Measurements from ENCODE around the gene SLC37A2. TPM values are rescaled to one million over a fixed set of nuclear protein-coding genes. Genes with fewer than 3 reads are reported as not detected.

The SLC37A2 gene
- polyA plus RNA-seq, 1 of the 3 experiments (the other 2 are of a cell fraction), result 0.44 TPM

GRCh38 chr11:125101596-125101995 lies 38.5 kb downstream of the SLC37A2 start:
- Histone ChIP-seq H2AFZ (ENCODE audit: low read depth) (no peak overlapping the region), H4K20me1 (ENCODE audit: insufficient read depth) (no peaks in the 10 kb centered on the region), H3K4me3 (ENCODE audit: low read depth in 2 of 2, low read length in 1 of 2) (no peak overlapping the region), H3K79me2 (ENCODE audit: insufficient read depth) (peaks cover 15% of the 10 kb centered on the region; the same call in 1 of the 2 replicates), H3K4me2 (no peak overlapping the region), H3K36me3 (replicated peaks in 1 of 2; ENCODE audit: control insufficient read depth in 1 of 2, insufficient read depth in 2 of 2, low read length in 1 of 2) (peaks cover 20 to 27% of the 10 kb centered on the region in 2 experiments), H3F3A (replicated peaks; ENCODE audit: insufficient read depth) (no peaks in the 10 kb centered on the region), H3K9me3 (no peaks in the 10 kb centered on the region), H3K27me3 (ENCODE audit: insufficient read depth) (no peaks in the 10 kb centered on the region), H3K9ac (no peak overlapping the region), H3K9me2 (no peaks in the 10 kb centered on the region), H3K27ac (ENCODE audit: low read depth in 2 of 2, low read length in 1 of 2) (no peak overlapping the region), H3K4me1 (ENCODE audit: control insufficient read depth in 1 of 2, insufficient read depth in 2 of 2, low read depth in 1 of 2, low read length in 1 of 2) (no peaks in the 10 kb centered on the region)
- DNase-seq, result no peak
- 85% methylated on average over 3 of the region's 3 CpGs for WGBS (ENCODE audit: low lambda C conversion rate)
- ChIA-PET CTCF (interaction anchor here (8.1 kb wide), 1 partner anchor 41 kb away, joined by 44 read pairs; no protein-coding TSS in a partner anchor), POLR2A (no interaction called here)
- TF ChIP-seq GABPA (IDR thresholded peaks at IDR 0.05; ENCODE audit: low read depth), result no peak
- no peak for TF ChIP-seq CHD2 (IDR thresholded peaks at IDR 0.05; ENCODE audit: low read length, partially characterized antibody)
- TF ChIP-seq FOXJ3 (CRISPR knock-in tag; IDR thresholded peaks at IDR 0.05), result no peak

- H3K27me3 ChIP-seq (ENCODE audit: insufficient read depth), result no peaks in the 10 kb centered on the region
These were observed 38.9 kb downstream of the SLC37A2 start for GRCh38 chr11:125102025-125102424.

DNA sequence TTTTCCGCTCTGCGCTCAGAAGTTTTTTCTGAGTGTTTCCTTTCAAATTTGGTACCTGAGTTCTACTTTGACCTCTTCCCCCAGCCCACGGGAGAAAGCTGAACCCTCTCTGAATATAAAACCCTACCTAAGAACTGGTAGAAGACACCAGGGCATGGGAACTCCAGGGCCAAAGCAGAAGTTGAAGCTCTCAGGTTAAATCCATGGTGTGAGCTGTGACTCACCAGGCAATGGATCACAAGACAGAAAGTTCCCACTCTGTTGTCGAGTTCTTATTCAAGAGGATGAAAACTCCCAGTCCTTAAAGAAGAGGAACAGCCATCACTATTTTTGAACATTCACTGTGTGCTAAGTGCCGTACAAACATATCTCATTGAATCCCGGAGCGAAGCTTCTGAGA lies 39.4 kb downstream of the SLC37A2 start:
- Histone ChIP-seq H4K20me1 (ENCODE audit: insufficient read depth) (no peaks in the 10 kb centered on the region), H3K4me3 (ENCODE audit: low read depth in 2 of 2, low read length in 1 of 2) (no peak overlapping the region), H3K27me3 (ENCODE audit: insufficient read depth) (no peaks in the 10 kb centered on the region), H2AFZ (ENCODE audit: low read depth) (no peak overlapping the region), H3K9ac (no peak overlapping the region), H3K79me2 (ENCODE audit: insufficient read depth) (peaks cover 15% of the 10 kb centered on the region; the same call in 1 of the 2 replicates), H3K36me3 (replicated peaks in 1 of 2; ENCODE audit: control insufficient read depth in 1 of 2, insufficient read depth in 2 of 2, low read length in 1 of 2) (peaks cover 15 to 18% of the 10 kb centered on the region in 2 experiments), H3K9me2 (no peaks in the 10 kb centered on the region), H3K27ac (ENCODE audit: low read depth in 2 of 2, low read length in 1 of 2) (no peak overlapping the region), H3F3A (replicated peaks; ENCODE audit: insufficient read depth) (no peaks in the 10 kb centered on the region), H3K4me1 (ENCODE audit: control insufficient read depth in 1 of 2, insufficient read depth in 2 of 2, low read depth in 1 of 2, low read length in 1 of 2) (no peaks in the 10 kb centered on the region), H3K9me3 (no peaks in the 10 kb centered on the region), H3K4me2 (no peak overlapping the region)
- ChIA-PET CTCF (interaction anchor here (1.1 to 8.1 kb wide), 4 partner anchors 11 to 303 kb away, joined by 3 to 44 read pairs (median 6); no protein-coding TSS in a partner anchor), POLR2A (no interaction called here)
- TF ChIP-seq EP300 (IDR thresholded peaks at IDR 0.05; ENCODE audit: borderline replicate concordance in 1 of 2, low read depth in 1 of 2, low read length in 1 of 2) (no peak), FOXJ3 (CRISPR knock-in tag; IDR thresholded peaks at IDR 0.05) (no peak), RAD21 (IDR thresholded peaks at IDR 0.05; ENCODE audit: low read length) (no peak), SMC3 (IDR thresholded peaks at IDR 0.05; ENCODE audit: low read depth, low read length) (no peak), USF1 (IDR thresholded peaks at IDR 0.05; ENCODE audit: borderline replicate concordance, low read depth) (no peak), RCOR1 (IDR thresholded peaks at IDR 0.05; ENCODE audit: low read length) (no peak), MEF2A (IDR thresholded peaks at IDR 0.05; ENCODE audit: borderline replicate concordance, low read depth) (no peak), ELF1 (IDR thresholded peaks at IDR 0.05) (no peak), SIN3A (IDR thresholded peaks at IDR 0.05; ENCODE audit: borderline replicate concordance, low read depth, low read length) (no peak), NRF1 (IDR thresholded peaks at IDR 0.05; ENCODE audit: low read depth, low read length) (no peak)
- TF ChIP-seq, protein P1, sequence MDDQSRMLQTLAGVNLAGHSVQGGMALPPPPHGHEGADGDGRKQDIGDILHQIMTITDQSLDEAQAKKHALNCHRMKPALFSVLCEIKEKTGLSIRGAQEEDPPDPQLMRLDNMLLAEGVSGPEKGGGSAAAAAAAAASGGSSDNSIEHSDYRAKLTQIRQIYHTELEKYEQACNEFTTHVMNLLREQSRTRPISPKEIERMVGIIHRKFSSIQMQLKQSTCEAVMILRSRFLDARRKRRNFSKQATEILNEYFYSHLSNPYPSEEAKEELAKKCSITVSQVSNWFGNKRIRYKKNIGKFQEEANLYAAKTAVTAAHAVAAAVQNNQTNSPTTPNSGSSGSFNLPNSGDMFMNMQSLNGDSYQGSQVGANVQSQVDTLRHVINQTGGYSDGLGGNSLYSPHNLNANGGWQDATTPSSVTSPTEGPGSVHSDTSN (IDR thresholded peaks at IDR 0.05), result no peak
- WGBS (ENCODE audit: low lambda C conversion rate), result 94% methylated on average over 7 of the region's 7 CpGs
- DNase-seq, result no peak

More at GRCh38 chr11:125102025-125102424, 38.9 kb downstream of the SLC37A2 start:
- TF ChIP-seq FOXJ3 (CRISPR knock-in tag; IDR thresholded peaks at IDR 0.05) (no peak), RCOR1 (IDR thresholded peaks at IDR 0.05; ENCODE audit: low read length) (no peak)
- Histone ChIP-seq H3K4me2 (no peak overlapping the region), H3K36me3 (replicated peaks in 1 of 2; ENCODE audit: control insufficient read depth in 1 of 2, insufficient read depth in 2 of 2, low read length in 1 of 2) (peaks cover 19 to 23% of the 10 kb centered on the region in 2 experiments), H3K9me2 (no peaks in the 10 kb centered on the region), H3F3A (replicated peaks; ENCODE audit: insufficient read depth) (no peaks in the 10 kb centered on the region), H3K9ac (no peak overlapping the region), H4K20me1 (ENCODE audit: insufficient read depth) (no peaks in the 10 kb centered on the region), H3K27ac (ENCODE audit: low read depth in 2 of 2, low read length in 1 of 2) (no peak overlapping the region), H3K9me3 (no peaks in the 10 kb centered on the region), H3K4me3 (ENCODE audit: low read depth in 2 of 2, low read length in 1 of 2) (no peak overlapping the region), H3K79me2 (ENCODE audit: insufficient read depth) (peaks cover 15% of the 10 kb centered on the region; the same call in 1 of the 2 replicates), H3K4me1 (ENCODE audit: control insufficient read depth in 1 of 2, insufficient read depth in 2 of 2, low read depth in 1 of 2, low read length in 1 of 2) (no peaks in the 10 kb centered on the region), H2AFZ (ENCODE audit: low read depth) (no peak overlapping the region)
- ChIA-PET CTCF (interaction anchor here (1.6 to 8.1 kb wide), 3 partner anchors 10 to 304 kb away, joined by 5 to 44 read pairs (median 7); no protein-coding TSS in a partner anchor), POLR2A (no interaction called here)
- 98% methylated on average over 8 of the region's 19 CpGs for WGBS (ENCODE audit: low lambda C conversion rate)
- DNase-seq, result no peak

Measured in SK-N-SH (cell line).